Heart left ventricle (tissue), 16 donors: ENCODE results near the gene TMEM170B. TPM values are rescaled to one million over a fixed set of nuclear protein-coding genes. Genes with fewer than 3 reads are reported as not detected.

ENCODE experiments used
- ATAC-seq, 4 donors: fragments of 200-7000 bp; cut with Tn5 transposase; one replicate each; pipeline ENCODE4 v1.9.1; 2020 to 2022; ENCODE audit warnings: moderate library complexity in 4 of 4, mild to moderate bottlenecking in 3 of 4, moderate number of reproducible peaks in 1 of 4
- DNase-seq, 5 donors: peaks; one replicate each; pipeline ENCODE4 v3.0.0-alpha.2; 2020
- H3K27ac ChIP-seq, 12 donors: fragments of 200-600 bp; sonication (generic) in 4 of 12; one replicate each; pipeline versions ENCODE4 v1.5.0 to v1.8.0; 2016 to 2022; ENCODE audit warnings: mild to moderate bottlenecking in 2 of 12
- H3K27me3 ChIP-seq, 9 donors: fragments of 200-600 bp; sonication (generic) in 2 of 9; one replicate each; pipeline versions ENCODE4 v1.5.1 to v1.8.0; 2016 to 2022; ENCODE audit warnings: mild to moderate bottlenecking in 3 of 9
- H3K36me3 ChIP-seq, 9 donors: fragments of 200-600 bp; sonication (generic) in 2 of 9; one replicate each; pipeline versions ENCODE4 v1.5.0 to v1.8.0; 2018 to 2022; ENCODE audit warnings: mild to moderate bottlenecking in 2 of 9
- H3K4me1 ChIP-seq, 12 donors: fragments of 200-600 bp; sonication (generic) in 4 of 12; one replicate each; pipeline versions ENCODE4 v1.5.0 to v1.8.0; 2016 to 2022; ENCODE audit warnings: mild to moderate bottlenecking in 3 of 12
- H3K4me3 ChIP-seq, 12 donors: fragments of 200-600 bp; sonication (generic) in 4 of 12; one replicate each; pipeline versions ENCODE4 v1.5.0 to v1.8.0; 2017 to 2022; ENCODE audit warnings: mild to moderate bottlenecking in 9 of 12, moderate library complexity in 4 of 12
- H3K9me3 ChIP-seq, 12 donors: fragments of 200-600 bp; sonication (generic) in 4 of 12; one replicate each; pipeline versions ENCODE4 v1.5.0 to v1.8.0; 2016 to 2022; ENCODE audit warnings: mild to moderate bottlenecking in 1 of 12
- POLR2A ChIP-seq, 2 donors: fragments of 450-650 bp; IDR thresholded peaks; one replicate each; pipeline ENCODE4 v1.6.1; 2017; ENCODE audit warnings: antibody characterized with exemption in 2 of 2, mild to moderate bottlenecking in 2 of 2, moderate library complexity in 2 of 2
- WGBS, 4 donors: extraction: QIAGEN DNeasy Blood & Tissue Kit in 2 of 4; methylation state at CpG; one replicate each; pipeline versions ENCODE4 v1.1.5 to v1.1.7; 2013 to 2018; 5-methylcytosine and 5-hydroxymethylcytosine counted together
- intact Hi-C, 10 donors: fragments of 100-400 bp; cut with DNase I; formaldehyde crosslinking; loops; one replicate each; pipeline versions ENCODE4 v1.11.1 to v1.14.2; 2022
- polyA plus RNA-seq, 2 donors: library from polyadenylated mRNA; stranded (reverse); fragments of 200-250 nt; gene quantifications; one replicate each; pipeline ENCODE4 v1.2.3, GENCODE V29; 2013
- total RNA-seq, 9 donors: library from RNA; depleted of rRNA in 2 of 9; stranded (reverse); fragments of >200 nt in 2 of 9; fragmentation: NEBNext Ultra II Directional in 3 of 9; extraction: Animal tissue kit (Norgen Biotek cat#: 25700) in 3 of 9; gene quantifications; one replicate each; pipeline versions ENCODE4 v1.1.0 to v1.2.4, GENCODE V29; 2016 to 2023
- TF ChIP-seq, protein P1 (sequence below), 12 donors: fragments of 200-600 bp; sonication (generic) in 4 of 12; IDR thresholded peaks; one replicate each; pipeline versions ENCODE4 v1.5.0 to v1.8.0; 2018 to 2022; ENCODE audit warnings: antibody characterized with exemption in 12 of 12, mild to moderate bottlenecking in 5 of 12
- donor health status: ischemic (EF 13 %, LVEDD 7.1; RV severe dilation, severe dysfunction).
- donor health status: healthy with polysubstance abuse.
- donor health status: DM: no; HTN: yes; CAD: no.
- donor health status: DM: no; HTN: no; CAD: no.
- donor health status: ischemic (EF 25% LVEDD 6.9; RV normal size, moderate dysfunction).
- donor health status: ischemic (EF 25% LVEDD 5.7; RV mildly dilated, moderate dysfunction).
- donor health status: healthy.
- donor health status: DM: yes; HTN: yes; CAD: no.
- donor health status: ischemic (EF 35%, LVEDD 5.7; RV mildly dilated, moderate dysfunction).
- donor health status: nonischemic (EF 11% LVEDD 7.7; RV severe dilation, severe dysfunction).
- donor health status: DM: yes; HTN: yes; CAD: no.
- donor health status: PGD.
- donor health status: ischemic (EF 29% LVEDD 5.4; RV normal size, mild dysfunction).
- donor health status: nonischemic (EF 23%, LVEDD 6.1; RV moderate dilation, normal function).

TMEM170B gene
- total and polyA plus RNA-seq, 11 donors: 1.0 to 5.9 (median 3.9) TPM

DNA sequence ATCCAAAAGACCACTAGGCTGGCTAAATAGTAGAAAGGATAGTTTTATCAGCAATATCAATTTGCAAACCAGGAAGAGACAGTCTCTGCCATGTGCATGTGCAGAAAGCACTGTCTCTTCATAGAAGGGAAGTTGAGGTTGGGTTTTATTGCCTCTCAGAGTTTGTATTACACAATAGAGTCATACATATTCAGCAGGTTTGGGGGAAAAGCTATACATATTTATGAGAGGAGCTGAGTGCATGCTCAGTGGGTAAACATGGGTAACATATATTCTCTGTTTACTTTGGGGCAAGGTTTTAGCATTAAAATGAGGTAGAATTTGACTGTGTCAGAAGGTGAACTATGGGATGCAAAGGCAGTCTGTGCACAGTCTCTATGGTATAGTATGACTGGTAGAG is 14.9 kb downstream of the TMEM170B start:
- peak in 1 of 4 donors; percentile 38 for ATAC-seq

DNA sequence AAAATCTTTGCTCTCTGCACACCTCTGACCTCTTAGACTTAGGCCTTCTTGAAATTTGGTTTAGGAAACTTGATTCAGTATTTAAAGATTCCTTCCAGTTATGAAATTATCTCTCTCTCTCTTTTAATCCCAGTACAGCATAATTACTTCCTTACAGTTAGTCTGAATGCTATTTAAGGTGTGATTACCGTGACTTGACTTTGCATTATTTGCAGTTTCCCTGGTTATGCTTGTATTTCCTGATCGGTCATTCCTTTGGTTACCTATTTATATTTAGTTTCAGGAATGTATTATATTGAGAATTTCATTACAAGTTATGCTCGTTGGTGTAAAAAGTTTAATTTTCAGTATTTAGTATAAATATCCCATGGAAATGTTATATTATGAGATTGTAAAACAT is 16.3 kb downstream of the TMEM170B start:
- Histone ChIP-seq H3K27ac (no peak overlapping the region), H3K4me1 (peaks cover 0 to 33% (median 0%) of the 10 kb centered on the region in 12 donors), H3K36me3 (no peaks in the 10 kb centered on the region), H3K4me3 (no peak overlapping the region), H3K27me3 (no peaks in the 10 kb centered on the region), H3K9me3 (peaks cover 0 to 6% (median 0%) of the 10 kb centered on the region in 12 donors)
- ATAC-seq: no peak
- TF ChIP-seq POLR2A (IDR thresholded peaks at IDR 0.05): no peak
- WGBS, 4 donors: 80 to 85% (median 82%) methylated on average over 3 of the region's 3 CpGs
- DNase-seq: no peak
- intact Hi-C loops: no loop called here

More for the DNA sequence above, 14.9 kb downstream of the TMEM170B start:
- peaks cover 0 to 6% (median 0%) of the 10 kb centered on the region in 12 donors for H3K9me3 ChIP-seq
- H3K27me3 ChIP-seq: no peaks in the 10 kb centered on the region
- H3K4me3 ChIP-seq: no peak overlapping the region
- TF ChIP-seq, protein P1, sequence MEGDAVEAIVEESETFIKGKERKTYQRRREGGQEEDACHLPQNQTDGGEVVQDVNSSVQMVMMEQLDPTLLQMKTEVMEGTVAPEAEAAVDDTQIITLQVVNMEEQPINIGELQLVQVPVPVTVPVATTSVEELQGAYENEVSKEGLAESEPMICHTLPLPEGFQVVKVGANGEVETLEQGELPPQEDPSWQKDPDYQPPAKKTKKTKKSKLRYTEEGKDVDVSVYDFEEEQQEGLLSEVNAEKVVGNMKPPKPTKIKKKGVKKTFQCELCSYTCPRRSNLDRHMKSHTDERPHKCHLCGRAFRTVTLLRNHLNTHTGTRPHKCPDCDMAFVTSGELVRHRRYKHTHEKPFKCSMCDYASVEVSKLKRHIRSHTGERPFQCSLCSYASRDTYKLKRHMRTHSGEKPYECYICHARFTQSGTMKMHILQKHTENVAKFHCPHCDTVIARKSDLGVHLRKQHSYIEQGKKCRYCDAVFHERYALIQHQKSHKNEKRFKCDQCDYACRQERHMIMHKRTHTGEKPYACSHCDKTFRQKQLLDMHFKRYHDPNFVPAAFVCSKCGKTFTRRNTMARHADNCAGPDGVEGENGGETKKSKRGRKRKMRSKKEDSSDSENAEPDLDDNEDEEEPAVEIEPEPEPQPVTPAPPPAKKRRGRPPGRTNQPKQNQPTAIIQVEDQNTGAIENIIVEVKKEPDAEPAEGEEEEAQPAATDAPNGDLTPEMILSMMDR (IDR thresholded peaks at IDR 0.05): no peak
- no peak for TF ChIP-seq POLR2A (IDR thresholded peaks at IDR 0.05)
- peak overlapping the region in 1 of 12 donors; percentile 42 for H3K27ac ChIP-seq
- H3K4me1 ChIP-seq: peaks cover 0 to 33% (median 0%) of the 10 kb centered on the region in 12 donors
- no peaks in the 10 kb centered on the region for H3K36me3 ChIP-seq
- DNase-seq: no peak
- intact Hi-C loops: no loop called here

DNA sequence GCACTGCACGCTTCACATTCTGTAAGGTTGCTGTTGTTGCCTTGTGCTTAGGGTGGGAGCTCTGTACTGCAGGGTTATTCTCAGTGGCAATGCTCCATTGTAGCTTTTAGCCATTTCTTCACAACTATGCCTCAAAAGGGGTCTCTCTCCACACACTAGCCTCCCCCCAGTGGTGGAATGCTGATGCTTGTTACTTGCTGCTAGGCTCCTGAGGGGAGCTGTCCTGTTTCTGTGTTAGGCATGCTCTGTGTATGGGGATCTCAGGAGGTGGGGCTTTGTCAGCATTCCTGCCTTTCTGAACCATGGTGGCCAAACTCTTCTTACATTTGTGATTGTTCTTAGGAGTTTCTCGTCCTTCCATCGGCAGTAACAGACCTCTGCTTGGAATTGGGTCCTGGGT is 18.8 kb downstream of the TMEM170B start:
- 91 to 100% (median 94%) methylated on average over 3 of the region's 3 CpGs for WGBS, 4 donors
- TF ChIP-seq, protein P1 (IDR thresholded peaks at IDR 0.05): no peak
- TF ChIP-seq POLR2A (IDR thresholded peaks at IDR 0.05): no peak

DNA sequence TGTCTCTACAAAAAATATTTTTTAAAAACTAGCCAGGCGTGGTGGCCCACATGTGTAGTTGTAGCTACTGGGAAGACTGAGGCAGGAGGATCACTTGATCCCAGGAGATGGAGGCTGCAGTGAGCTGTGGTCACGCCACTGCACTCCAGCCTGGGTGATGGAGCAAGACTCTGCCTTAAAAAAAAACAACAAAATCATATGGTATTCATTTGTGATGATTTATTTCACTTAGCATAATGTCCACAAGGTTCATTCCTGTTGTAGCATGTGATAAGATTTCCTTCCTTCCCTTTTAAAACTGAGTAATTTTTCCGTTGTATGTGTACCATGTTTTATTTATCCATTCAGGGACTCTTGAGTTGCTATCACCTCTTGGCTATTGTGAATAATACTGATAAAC is 26.2 kb downstream of the TMEM170B start:
- no peak overlapping the region for H3K4me3 ChIP-seq
- intact Hi-C loops: no loop called here
- H3K9me3 ChIP-seq: no peaks in the 10 kb centered on the region
- no peak overlapping the region for H3K27ac ChIP-seq
- TF ChIP-seq POLR2A (IDR thresholded peaks at IDR 0.05): no peak
- TF ChIP-seq, protein P1 (IDR thresholded peaks at IDR 0.05): no peak
- H3K27me3 ChIP-seq: no peaks in the 10 kb centered on the region
- no peak for DNase-seq
- peaks cover 0 to 5% (median 0%) of the 10 kb centered on the region in 12 donors for H3K4me1 ChIP-seq
- ATAC-seq: no peak
- 80 to 86% (median 83%) methylated on average over 3 of the region's 3 CpGs for WGBS, 4 donors
- peaks cover 0 to 18% (median 6%) of the 10 kb centered on the region in 9 donors for H3K36me3 ChIP-seq

More for the DNA sequence above, 18.8 kb downstream of the TMEM170B start:
- DNase-seq: no peak
- peak in 1 of 4 donors; percentile 20 for ATAC-seq
- Histone ChIP-seq H3K36me3 (no peaks in the 10 kb centered on the region), H3K27me3 (no peaks in the 10 kb centered on the region), H3K27ac (no peak overlapping the region), H3K4me1 (peaks cover 0 to 29% (median 0%) of the 10 kb centered on the region in 12 donors), H3K9me3 (peaks cover 0 to 6% (median 0%) of the 10 kb centered on the region in 12 donors), H3K4me3 (no peak overlapping the region)
- intact Hi-C loops: no loop called here

DNA sequence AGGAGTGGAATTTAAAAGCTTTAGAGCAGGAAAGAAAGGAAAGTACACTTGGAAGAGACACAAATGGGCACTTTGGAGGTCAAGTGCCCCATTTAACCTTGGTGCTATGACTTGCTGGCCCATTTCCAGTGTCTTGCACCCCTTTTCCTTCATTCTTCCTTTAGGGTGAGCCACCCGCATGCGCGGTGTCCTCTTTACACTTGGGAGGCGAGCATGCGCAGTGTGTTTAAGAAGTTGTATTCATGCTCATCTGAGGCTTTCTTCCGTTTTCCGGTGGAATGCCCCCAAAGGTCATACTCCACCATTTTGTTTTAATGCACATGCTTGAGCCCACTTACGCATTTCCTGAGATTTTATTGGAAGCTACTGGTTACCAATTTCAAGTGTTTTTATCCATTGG is 29.1 kb downstream of the TMEM170B start:
- no peak overlapping the region for H3K27ac ChIP-seq
- H3K4me1 ChIP-seq: peaks cover 0 to 5% (median 0%) of the 10 kb centered on the region in 12 donors
- H3K9me3 ChIP-seq: no peaks in the 10 kb centered on the region
- H3K36me3 ChIP-seq: peaks cover 0 to 18% (median 6%) of the 10 kb centered on the region in 9 donors
- DNase-seq (no peak), ATAC-seq (no peak)
- 98 to 99% (median 98%) methylated on average over 8 of the region's 8 CpGs for WGBS, 4 donors
- TF ChIP-seq, protein P1 (IDR thresholded peaks at IDR 0.05): no peak
- TF ChIP-seq POLR2A (IDR thresholded peaks at IDR 0.05): no peak
- H3K4me3 ChIP-seq: no peak overlapping the region
- no peaks in the 10 kb centered on the region for H3K27me3 ChIP-seq
- intact Hi-C loops: no loop called here
